ENCODE data around the gene LENG1.
"Not testable (repeated sequence)": the region's sequence is repeated elsewhere in the genome, so short reads cannot be mapped to it uniquely, and the experiment has no call there.

LENG1 gene

GRCh38 chr19:54189145-54189734, 29.7 kb upstream of the LENG1 start, which contains the start of gene MBOAT7:
TSS of gene MBOAT7 (minus strand) at chr19:54189580. CDS start at chr19:54188508, 1,072 bp downstream.
- DNase-seq (ENCODE audit: low read depth), result no peak

- no peak for DNase-seq (ENCODE audit: low read depth)
Observed at GRCh38 chr19:54188215-54188871, 28.8 kb upstream of the LENG1 start.

GRCh38 chr19:54186934-54187381, 27.4 kb upstream of the LENG1 start:
- no peak for DNase-seq (ENCODE audit: low read depth)

GRCh38 chr19:54186351-54186750, 26.8 kb upstream of the LENG1 start:
- DNase-seq (ENCODE audit: low read depth), result no peak

GRCh38 chr19:54183431-54183830, 23.9 kb upstream of the LENG1 start:
- no peak for DNase-seq (ENCODE audit: low read depth)

GRCh38 chr19:54181894-54182293, 22.4 kb upstream of the LENG1 start:
- DNase-seq (ENCODE audit: low read depth), result not testable (repeated sequence)

- no peak for DNase-seq (ENCODE audit: low read depth)
Observed at GRCh38 chr19:54180691-54181091, 21.2 kb upstream of the LENG1 start.

GRCh38 chr19:54179921-54180461, 20.5 kb upstream of the LENG1 start:
- DNase-seq (ENCODE audit: low read depth), result peak; percentile 62

- no peak for DNase-seq (ENCODE audit: low read depth)
Observed at GRCh38 chr19:54179262-54179852, 19.8 kb upstream of the LENG1 start.

GRCh38 chr19:54178581-54179261, 19.2 kb upstream of the LENG1 start:
- no peak for DNase-seq (ENCODE audit: low read depth)

- no peak for DNase-seq (ENCODE audit: low read depth)
Observed at GRCh38 chr19:54173951-54174834, 14.7 kb upstream of the LENG1 start.

- DNase-seq (ENCODE audit: low read depth), result no peak
Observed at GRCh38 chr19:54173359-54173699, 13.8 kb upstream of the LENG1 start.

GRCh38 chr19:54172471-54173358, 13.2 kb upstream of the LENG1 start, which contains the start of gene TMC4:
TSS of gene TMC4 (minus strand) at chr19:54173160. CDS start at chr19:54173117, 43 bp downstream.
- DNase-seq (ENCODE audit: low read depth), result no peak

GRCh38 chr19:54171736-54172431, 12.4 kb upstream of the LENG1 start:
- DNase-seq (ENCODE audit: low read depth), result not testable (repeated sequence)

GRCh38 chr19:54169149-54169740, 9.7 kb upstream of the LENG1 start:
- DNase-seq (ENCODE audit: low read depth), result no peak

GRCh38 chr19:54168174-54168917, 8.8 kb upstream of the LENG1 start:
- peak; percentile 68 for DNase-seq (ENCODE audit: low read depth)

- no peak for DNase-seq (ENCODE audit: low read depth)
Observed at GRCh38 chr19:54165222-54165621, 5.7 kb upstream of the LENG1 start.

- no peak for DNase-seq (ENCODE audit: low read depth)
Observed at GRCh38 chr19:54164369-54165068, 5.0 kb upstream of the LENG1 start.

Measured in fibroblast of the conjunctiva (primary cell).